ENCODE measurements around the gene MRGPRG.

MRGPRG gene

DNA sequence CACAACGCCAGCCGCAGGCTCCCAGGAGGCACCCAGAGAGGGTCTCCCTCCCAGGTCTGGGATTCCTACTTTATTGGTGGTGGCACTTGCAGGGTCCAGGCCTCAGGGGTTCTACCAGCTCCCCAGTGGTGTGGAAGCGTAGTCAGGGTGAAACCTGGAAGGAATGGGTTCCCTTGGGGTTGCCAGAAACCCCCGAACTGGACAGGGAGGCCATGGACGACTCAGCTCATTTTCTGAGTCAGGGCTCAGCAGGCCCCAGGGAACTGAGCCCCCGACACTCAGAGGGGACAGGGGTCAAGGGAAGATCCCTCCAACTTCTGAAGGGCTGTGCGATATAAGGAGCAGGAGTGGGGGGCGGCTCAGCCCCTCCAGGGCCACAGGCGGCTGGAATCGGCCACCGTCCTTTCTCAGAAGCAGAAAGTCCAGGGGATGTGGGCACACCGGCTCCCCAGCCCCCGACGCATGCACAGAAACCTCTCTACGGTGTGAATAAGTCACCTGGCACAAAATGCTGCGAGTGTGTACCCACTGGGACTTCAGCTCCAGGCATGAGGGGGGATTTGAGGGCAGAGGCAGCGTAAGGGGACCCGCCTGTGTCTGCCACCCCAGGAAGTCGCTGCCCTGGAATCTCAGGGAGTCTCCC, 25.1 kb downstream of the MRGPRG start:
- no peak for DNase-seq

GRCh38 chr11:3192511-3193372, 25.9 kb downstream of the MRGPRG start:
- DNase-seq, result no peak

DNA sequence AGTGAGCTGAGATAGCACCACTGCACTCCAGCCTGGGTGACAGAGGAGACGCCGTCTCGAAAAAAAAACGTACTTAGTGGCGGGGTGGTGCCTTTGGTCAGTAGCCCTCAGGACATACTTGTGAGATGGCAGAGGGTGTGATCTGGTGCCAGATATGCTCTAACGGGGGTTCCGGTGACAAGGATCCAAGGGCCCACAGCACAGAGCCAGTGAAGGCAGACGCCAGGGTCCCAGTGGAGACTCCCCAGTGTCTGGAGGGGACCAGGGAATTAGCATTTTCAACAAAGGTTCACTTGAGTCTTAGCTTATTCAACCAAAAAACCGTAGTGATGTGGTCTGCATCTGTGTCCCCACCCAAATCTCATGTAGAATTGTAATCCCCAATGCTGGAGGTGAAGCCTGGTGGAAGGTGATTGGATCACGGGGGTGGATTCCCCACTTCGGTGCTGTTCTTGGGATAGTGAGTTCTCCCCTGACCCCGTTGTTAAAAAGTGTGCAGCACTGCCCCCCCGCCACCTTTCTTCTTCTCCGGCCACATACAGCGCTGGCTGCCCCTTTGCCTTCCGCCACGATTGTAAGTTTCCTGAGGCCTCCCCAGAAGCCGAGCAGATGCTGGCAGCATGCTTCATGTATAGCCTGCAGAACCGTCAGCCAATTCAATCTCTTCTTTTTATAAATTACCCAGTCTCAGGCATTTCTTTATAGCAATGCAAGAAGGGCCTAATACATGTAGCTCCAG, 26.9 kb downstream of the MRGPRG start:
- no peak for DNase-seq

- DNase-seq, result no peak
Observed at GRCh38 chr11:3190600-3190999, 28.0 kb downstream of the MRGPRG start.

GRCh38 chr11:3189886-3190583, 28.6 kb downstream of the MRGPRG start:
- DNase-seq, result no peak

DNA sequence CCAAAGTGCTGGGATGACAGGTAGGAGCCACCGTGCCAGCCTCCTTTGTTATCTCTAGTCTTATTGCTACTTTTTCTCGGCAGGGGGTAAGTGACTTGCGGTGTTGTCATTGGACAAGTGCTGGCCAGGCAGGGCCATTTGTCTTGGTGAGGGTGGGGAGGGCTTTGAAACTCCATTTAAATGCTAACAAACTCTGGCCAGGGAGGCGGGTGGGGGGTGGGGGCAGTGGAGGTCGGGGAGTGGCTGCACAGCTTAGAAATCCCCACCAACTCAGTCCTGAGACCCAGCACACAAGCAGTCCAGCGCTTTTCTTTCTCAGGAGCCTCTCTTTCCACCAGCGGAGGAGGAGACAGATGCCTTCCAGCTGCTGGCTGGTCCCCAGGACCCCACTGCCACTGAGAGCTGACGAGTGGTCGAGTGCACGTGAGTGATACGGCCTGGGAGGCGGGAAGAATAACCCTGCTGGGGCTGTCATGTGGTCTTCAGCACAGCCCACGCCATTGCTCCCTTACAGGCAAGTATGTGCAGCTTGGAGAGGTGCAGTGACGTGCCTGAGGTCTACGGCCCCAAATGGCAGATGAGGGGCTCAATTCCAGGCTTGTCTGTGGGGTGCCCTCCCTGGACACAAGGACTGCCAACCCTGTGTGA, 29.3 kb downstream of the MRGPRG start:
- no peak for DNase-seq

GRCh38 chr11:3188496-3189195, 30.0 kb downstream of the MRGPRG start:
- no peak for DNase-seq

GRCh38 chr11:3186166-3186953, 32.3 kb downstream of the MRGPRG start:
- no peak for DNase-seq

DNA sequence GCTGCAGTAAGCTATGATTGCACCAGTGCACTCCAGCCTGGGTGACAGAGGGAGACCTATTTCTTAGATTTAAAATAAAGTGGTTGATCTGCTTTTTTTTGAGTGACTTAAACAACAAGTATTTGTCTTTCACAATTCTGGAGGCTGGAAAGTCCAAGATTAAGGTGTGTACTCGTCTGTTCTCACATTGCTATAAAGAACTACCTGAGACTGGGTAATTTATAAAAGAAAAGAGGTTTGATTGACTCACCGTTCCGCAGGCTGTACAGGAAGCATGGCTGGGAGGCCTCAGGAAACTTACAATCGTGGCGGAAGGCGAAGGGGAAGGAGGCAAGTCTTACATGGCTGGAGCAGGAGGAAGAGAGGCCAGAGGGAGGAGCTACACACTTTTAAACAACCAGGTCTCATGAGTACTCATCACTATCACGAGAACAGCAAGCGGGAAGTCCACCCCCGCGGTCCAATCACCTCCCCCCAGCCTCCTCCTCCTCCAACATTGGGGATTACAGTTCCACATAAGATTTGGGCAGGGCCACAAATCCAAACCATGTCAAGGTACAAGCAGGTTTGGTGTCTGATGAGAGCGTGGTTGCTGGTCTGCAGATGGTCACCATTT, 33.8 kb downstream of the MRGPRG start:
- DNase-seq, result no peak

- DNase-seq, result no peak
Observed at GRCh38 chr11:3183523-3183922, 35.1 kb downstream of the MRGPRG start.

DNA sequence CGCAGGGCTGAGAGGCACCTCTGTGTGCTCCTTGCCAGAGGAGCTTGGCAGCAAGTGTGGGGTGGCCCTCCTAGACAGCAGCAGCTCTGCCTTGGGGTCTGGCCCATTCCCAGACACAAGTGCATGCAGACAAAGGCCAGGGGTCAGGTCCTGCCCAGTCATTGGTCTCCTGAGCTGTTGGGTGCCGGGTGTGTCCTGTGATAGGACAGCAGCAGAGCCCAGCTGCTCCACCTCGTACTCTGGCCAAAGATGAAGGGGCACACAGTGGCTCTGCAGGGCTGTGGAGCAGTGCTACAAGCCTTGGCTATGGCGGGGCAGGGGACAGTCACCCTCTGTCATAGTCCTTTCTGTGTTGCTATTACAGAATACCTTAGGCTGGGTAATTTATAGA, 36.2 kb downstream of the MRGPRG start:
- no peak for DNase-seq

DNA sequence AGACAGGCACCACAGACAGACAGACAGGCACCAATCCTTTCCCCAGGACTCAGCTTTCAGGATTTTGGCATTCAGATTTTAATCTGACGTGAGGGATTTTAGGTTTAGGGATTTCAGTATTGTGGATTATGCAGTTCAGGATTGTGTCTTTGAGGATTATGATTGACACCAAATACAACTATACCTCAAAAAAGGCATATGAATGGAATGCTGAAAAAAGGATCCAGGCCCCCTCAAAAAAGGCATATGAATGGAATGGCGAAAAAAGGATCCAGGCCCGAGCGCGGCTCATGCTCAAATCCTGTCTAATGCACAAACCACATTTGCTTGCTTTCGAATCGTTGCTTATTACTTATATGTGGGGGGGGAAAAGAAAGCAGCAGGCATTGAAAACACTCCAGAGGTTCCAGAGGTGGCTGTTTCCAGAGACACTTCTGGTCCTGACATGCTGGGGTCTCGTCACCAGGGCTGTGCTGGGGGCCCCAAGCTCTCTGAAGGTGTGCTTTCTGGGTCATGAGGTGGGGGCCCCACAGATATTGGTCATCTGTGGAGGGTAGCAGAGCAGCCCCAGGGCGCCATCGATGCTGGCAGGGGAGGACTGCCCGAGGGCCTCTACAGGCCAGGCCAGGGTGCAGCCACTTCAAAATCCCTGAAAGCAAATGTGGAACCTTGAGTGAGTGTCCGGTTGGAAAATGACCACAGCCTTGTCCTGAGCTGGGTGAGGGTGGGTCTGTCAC, 36.7 kb downstream of the MRGPRG start:
- no peak for DNase-seq

GRCh38 chr11:3180869-3181268, 37.7 kb downstream of the MRGPRG start:
- DNase-seq, result no peak

DNA sequence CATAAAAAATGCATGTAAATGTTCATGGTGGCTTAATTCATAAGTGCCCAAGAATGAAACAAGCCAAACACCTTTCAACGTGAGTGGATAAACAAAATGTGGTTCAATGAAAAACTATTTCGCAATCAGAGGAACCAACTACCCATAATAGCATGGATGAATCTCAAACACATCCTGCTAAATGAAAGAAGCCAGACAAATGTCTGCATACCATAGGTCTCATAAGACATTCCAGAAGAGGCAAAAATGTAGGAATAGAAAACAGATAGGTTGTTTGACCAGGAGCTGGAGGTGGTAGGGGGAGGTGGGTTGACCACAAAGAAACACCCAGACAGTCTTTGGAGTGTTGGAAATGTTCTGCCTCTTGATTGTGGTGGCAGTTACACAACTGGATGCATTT, 40.3 kb downstream of the MRGPRG start:
- DNase-seq, result no peak

- no peak for DNase-seq
Observed at GRCh38 chr11:3177931-3178330, 40.7 kb downstream of the MRGPRG start.

DNA sequence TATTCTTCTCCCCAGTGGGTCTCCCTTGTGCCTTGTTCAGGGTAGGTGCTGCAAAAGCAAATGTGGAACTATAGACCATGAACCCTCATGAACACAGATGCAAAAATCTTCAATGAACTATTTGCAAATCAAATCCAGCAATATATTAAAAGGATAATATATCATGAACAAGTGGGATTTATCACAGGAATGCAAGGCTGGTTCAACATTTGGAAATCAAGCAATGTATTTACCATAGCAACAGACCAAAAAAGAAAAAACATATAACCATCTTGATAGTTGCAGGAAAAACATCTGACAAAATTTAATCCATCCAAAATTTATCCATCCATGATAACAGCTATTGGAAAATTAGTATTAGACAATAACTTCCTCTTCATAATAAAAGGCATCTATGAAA, 42.1 kb downstream of the MRGPRG start:
- DNase-seq, result no peak

DNA sequence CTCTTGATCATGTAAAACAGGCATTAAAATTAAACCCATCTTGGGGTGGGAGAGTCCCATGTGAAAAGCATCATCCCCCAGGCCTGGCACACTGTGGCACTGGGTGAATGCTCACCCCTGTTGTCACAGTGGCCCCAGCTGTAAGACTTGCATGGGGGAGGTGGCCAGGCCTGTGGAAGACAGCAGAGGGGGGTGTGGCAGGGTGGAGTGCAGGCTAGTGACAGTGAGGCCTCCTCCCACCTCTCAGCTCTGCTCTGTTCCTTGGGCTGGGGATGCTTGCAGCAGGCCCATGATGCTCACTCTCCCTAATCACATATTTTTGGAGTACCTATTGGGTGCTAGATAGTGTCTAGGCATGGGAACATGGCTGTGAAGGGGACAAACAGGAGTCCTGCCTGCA, 43.4 kb downstream of the MRGPRG start:
- no peak for DNase-seq

- DNase-seq, result no peak
Observed at GRCh38 chr11:3174387-3174786, 44.2 kb downstream of the MRGPRG start.

DNA sequence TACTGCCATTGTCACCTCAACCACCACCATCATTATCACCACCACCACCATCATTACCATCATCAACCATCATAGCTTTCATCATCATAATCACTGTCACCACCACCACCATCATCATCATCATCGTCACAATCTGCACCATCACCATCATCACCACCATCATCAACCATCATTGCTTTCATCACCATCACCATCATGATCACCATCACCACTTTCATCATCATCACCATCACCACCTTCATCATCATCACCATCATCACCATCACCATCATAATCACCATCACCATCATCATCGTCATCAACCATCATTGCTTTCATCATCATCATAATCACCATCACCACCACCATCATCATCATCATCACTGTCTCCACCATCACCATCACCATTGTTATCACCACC, 44.8 kb downstream of the MRGPRG start:
- no peak for DNase-seq

Measured in KG1 (cell line).